Superior temporal gyrus (tissue), 1 donor: Measurements from ENCODE around the gene GSX1.

Experiments
- DNase-seq: peaks from one replicate; pipeline ENCODE4 v3.0.0-alpha.2; 2016; ENCODE audit errors: extremely low spot score

GSX1 gene

GRCh38 chr13:27833206-27833605 lies 40.9 kb downstream of the GSX1 start:
- DNase-seq = no peak

- no peak for DNase-seq
Observed at GRCh38 chr13:27834095-27834494, 41.8 kb downstream of the GSX1 start.

GRCh38 chr13:27835799-27836198 lies 43.5 kb downstream of the GSX1 start:
- DNase-seq = no peak

- no peak for DNase-seq
Observed at GRCh38 chr13:27839809-27840467, 47.7 kb downstream of the GSX1 start.

GRCh38 chr13:27842571-27842970 lies 50.3 kb downstream of the GSX1 start:
- no peak for DNase-seq
